HG02973 (cell line): Measurements from ENCODE around the gene MATK.

Experiments
- ATAC-seq: cut with Tn5 transposase; IDR thresholded peaks from one replicate; pipeline ENCODE4 v1.9.1; 2021; ENCODE audit warnings: moderate library complexity; ENCODE audit not compliant: unreplicated experiment

The MATK gene

DNA sequence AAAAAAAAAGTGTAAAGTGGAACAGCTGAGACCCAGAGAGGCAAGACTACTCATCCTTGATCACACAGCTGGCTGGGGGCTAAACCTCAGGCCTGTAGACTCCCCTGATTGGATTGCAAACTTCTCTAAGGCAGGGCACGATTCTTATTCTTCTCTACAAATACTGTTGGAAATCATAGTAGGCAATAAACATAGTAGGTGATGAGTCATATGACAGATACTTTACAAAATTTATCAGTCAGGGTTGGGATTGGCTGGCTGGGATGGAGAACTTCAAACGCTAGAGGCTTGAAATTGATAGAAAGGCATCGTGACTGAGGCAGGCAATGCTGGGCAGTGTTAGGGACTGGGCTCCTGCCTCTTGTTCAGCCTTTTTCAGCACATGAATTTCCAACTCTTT is 5.9 kb upstream of the MATK start:
- no peak for ATAC-seq

DNA sequence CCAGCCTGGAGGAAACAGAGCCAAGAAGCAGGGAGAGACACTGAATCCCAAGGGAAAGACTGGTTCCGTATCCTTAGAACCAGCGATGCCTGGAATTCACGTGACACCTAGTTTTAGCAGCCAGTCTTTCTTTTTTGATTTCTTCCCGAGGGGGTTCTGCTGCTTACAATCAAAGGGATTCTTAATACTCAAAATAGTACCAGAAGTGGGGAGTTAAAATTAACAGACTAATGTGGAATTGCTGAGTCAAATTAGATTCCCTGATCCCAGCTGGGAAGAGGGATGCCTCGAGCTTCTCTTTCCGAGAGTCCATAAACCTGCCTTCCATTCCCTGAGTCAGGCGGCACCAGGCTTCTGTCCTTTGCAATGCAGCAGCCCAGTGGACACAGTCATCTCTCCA is 4.8 kb upstream of the MATK start:
- ATAC-seq = no peak

DNA sequence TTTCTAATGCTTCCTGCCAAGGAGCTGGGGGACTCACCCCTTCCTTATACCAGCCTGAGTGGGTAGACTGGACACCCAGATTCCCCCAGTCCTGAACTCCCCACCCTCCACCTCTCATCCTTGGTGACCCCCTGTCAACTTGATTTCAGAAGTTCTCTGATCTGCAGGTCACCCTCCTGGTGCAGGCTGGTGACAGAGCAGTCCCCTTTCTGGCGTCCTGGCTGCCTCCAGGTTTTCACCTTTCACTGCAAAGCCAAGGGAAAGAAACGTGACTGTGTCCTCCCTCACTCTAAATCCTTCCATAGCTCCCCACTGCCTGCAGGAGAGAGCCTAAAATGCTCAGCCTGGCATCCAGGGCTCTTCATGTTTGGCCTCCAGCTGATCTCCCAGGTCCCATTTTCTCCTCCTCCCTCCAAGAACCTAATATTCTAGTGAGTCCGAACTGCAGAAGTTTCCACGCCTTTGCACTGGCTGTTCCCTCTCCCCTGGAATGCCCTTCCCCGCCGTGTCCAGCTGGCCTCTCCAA is 4.1 kb upstream of the MATK start:
- no peak for ATAC-seq

DNA sequence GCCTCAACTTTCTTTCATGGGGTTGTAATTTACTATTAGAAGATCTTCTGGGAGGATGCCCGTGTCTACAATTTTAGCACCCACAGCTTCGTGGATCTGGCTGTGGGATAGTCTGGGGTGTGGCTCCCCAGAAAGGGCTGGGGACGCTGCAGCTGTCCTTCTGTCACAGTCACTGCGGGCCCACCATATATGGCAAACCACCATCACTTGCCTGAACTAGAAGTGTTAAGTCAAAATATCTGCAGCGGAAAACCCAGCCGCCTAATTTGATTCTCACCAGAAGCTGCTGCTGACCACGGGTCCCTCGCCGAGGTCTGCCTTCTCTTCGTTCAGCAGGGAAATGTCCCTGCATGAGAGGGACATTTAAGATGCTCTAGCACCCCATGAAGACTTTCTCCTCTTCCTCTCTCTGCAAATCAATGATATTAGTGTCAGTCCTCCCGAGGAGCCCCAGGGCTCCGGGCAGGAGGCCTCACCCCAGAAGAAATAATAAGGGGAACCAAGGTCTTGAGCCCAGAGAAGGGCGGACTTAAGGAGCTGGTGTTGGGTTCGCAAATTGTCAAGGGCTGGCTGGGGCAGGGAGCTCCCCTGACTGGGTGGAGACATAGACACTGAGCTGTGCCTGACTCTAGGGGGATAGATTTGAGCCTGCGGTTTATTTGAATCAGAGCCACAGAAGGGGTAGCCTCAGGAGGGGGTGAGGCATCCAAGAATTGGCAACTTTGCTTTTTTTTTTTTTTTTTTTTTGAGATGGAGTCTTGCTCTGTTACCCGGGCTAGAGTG is 3.0 kb upstream of the MATK start:
- ATAC-seq = no peak

DNA sequence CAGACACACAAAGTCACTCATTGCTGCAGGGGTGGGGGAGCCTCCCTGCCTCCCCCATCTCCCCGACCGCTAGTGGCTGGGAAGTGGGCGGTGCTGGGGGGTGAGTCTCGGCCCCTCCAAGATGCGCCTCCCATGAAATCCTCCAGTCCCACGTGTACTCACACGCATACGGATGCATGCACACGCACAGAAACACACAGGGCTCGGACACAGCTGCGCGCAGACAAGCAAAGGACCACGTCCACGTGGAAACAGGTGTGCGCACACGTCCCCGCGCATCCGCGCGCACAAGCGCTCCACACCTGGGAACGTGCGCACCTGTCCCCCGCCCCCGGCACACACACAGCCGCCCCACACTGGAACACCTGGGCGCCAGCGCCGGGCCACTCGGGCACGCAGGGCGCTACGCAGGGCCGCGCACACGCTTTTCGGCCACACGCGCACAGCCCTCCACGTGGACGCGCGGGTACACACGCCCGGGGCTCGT is 687 bp downstream of the MATK start:
- ATAC-seq = no peak

DNA sequence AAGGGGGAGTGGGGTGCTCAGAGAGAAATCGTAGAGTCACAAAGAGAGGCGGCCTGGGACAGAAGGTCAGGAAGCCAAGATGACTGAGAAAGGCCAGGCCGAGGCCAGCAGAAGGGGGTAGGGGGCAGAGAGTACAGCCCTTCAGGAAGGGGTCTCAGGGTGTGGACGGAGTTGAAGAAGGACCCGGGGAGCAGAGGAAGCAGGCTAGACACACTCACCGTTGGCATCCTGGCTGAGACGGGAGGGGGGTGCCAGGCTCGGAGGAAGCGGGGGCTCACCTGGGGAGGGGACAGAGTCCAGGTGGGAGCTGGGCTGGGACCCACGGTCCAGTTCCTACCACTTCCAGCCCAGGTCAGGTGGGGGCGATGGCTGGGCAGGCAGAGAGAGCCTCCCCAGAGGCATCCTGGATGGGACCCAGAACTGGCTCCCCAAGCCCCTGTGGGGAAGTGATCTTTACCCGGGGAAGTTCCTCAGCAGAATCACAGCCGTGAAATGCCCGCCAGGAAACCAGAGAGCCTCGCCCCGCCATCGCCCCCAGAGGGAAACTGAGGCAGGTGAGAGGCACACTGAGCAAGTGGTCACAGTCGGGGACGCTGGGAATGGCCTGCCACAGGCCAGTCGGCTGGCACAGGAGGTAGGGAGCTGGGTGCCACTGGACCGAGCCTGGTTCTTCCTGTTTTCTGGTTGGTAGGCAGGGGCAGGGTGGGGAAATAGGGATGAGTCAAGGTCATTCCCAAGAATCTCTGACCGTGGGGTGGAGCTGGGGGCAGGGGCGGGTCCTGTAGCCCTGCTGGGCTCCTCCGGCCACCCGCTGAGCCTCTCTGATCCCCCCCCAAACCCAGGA is 1.4 kb downstream of the MATK start:
- ATAC-seq = no peak

DNA sequence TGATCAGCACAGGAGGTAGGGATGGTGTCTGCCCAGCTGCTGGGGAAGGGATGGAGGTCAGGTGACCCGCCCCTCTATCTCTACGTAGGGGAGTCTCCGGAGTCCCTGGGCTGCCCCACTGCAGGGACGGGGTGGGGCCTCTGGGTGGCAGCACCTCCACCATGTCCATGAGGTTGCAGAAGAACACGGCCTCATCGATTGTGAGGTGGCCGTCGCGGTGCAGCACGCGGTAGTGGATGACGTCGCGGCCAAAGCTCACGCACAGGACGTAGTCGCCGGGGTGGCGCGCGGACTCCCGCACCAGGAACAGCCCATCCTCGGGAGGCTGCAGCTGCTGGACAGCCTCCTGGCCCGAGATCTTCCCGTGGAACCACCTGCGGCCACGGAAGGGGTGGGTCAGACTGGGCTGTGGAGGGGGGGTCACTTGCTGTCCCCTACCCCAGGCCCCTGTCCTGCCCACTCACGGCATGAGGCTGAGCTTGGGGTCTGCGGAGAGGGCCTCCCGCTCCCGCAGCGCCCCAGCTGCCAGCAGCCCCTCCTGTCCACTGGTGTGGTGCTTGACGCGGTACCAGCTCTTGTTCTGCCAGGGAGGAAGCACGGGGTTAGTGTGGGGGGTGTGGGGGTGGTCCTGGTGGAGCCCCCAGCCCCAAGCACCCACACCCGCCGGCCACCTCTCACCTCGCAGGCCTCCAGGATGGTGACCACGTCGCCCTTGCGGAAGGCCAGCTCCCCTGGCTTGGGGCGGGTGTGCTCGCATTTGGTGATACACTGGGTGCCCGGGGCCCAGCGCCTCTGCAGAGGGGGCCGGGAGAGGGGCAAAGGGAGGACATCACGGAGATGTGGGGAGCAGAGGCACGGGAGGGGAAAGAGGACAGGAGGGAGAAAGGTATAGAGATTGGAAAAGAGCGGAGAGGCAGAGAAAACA is 2.3 kb downstream of the MATK start:
- ATAC-seq = no peak

DNA sequence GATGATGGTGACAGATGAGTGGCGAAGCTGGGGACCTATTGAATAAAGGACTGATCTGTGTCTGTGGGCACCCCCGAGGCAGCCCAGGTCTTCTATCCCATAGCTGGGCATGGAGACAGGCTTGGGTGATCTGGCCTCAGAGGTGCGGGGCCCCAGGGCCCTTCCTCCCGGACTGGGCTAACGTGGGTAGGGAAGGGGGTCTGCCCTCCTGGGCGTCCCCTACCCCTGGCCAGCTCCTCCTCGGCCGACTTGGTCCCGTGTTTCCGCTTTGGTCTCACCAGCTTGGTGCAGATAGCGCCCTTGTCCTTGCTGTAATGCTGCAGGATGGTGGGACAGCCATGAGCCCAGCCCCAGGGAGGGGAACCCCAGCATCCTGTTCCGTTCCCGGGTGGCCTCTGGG is 3.3 kb downstream of the MATK start:
- no peak for ATAC-seq

DNA sequence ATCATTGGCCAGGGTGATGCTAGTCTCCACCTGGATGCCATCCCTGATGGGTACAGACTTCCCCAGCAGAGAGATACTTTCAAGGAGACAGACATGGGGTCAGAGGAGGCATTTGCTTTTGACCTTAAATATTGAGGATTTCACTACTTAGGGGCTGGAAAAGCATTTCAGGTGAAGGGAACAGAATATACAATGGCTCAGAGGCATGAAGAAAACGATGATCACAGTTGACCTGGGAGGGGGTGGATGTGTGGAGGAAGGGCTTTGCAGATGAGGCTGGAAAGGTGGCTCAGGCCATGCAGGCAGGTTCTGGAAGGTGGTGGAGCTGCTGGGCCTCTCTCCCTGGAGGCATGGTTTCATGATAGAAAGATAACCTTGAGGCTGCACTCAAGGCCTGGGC is 3.9 kb downstream of the MATK start:
- ATAC-seq = no peak

DNA sequence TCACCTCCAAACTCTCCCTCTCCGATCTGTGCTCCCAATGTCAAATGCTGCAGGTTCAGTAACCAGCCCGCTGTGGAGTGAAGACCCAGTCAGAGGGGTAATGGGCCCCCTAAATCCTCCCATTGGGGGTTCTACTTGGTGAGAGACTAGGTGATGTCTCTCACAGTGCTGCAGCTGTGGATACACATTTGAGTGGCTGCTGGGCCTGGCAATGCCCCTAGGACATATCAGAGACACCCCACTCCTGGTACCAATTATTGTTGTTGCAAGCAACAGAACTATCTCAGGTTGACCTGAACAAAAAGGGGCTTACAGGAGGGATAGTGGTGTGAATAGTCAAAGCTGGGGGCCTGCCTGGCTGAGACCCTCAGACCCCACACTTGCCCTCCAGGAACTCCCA is 4.6 kb downstream of the MATK start:
- ATAC-seq = no peak

DNA sequence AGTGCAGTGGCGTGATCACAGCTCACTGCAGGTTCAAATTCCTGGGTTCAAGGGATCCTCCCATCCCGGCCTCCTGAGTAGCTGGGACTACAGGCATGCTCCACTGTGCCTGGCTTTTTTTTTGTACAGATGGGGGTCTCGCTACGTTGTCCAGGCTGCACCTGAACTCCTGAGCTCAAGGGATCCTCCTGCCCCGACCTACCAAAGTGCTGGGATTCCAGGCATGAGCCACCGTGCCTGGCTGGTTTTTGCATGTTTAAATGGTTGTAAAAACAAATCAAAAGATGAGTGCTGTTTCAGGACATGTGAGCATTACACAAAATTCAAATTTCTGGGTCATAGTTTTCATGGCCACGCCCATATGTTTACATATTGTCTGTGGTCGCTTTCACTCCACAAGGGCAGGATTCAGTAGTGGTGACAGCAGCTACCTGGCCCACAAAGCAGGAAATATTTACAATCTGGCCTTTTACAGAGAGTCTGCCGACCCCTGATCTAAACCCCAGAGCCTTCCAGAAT is 5.3 kb downstream of the MATK start:
- no peak for ATAC-seq

DNA sequence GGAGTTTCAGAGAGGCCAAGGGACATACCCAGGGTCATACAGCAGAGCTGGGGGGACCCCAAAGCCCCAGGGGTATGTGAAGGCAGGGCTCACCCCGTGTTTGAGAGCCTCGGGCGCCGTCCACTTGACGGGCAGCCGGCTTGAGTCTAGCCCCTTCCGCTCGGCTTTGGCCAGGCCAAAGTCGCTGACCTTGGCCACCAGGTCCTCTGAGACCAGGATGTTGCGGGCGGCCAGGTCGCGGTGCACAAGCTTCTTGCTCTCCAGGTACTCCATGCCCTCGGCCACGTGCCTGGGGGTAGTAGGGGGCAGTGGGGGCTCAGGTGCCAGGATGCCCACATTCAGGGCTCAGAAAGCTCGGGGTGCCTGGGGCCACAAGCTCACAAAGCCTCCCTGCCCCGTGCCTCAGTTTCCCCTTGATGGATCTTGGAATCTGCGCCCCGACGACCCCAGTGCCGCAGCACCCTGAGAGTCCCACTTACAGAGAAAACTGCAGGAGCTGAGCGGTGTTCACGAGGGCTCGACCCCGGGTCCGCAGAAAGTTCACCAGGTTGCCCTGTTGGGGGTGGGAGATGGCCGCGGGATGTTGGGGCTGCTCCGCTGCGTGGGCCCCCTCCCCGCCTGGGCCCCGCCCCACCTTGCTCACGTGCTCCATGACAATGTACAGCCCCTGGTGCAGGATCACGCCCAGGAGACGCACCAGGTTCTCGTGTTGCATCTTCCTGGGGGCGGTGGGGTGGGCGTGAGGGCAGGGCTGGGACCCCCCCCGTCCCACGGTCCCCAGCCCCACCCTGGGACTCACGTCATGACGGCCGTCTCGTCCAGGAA is 7.1 kb downstream of the MATK start:
- ATAC-seq = no peak

DNA sequence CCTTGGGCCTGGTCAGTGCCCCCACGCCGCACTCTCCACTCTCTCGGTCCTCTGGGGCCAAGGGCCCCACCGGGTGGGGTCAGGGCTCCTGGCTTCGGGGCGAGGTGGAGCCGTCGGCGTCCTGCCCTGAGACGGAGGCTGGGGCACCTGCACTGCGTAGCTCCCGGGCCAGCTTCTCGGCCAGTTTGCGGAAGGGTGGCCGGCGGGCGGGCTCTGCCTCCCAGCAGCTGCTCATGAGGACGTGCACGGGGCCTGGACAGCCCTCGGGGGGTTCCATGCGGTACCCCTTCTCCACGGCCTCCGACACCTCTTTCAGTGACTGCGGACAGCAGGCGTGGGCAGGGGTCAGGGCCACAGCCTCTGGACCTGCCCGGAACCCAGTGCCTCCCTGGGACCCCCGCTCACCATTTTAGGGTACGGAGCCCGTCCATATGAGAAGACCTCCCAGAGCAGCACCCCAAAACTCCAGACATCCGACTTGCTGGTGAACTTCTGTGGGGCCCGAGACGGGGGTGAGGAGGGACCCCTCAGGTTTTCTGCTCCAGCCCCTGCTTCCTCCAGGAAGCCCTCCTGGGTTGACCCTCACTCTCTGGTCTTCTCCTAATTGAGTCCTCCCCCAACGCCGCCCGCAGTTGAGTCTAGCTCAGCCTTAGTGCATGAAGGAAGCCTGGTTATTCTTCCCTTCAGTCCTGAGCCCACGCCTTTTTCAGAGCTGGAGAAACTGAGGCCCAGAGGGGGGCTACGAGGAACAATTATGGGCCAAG is 7.9 kb downstream of the MATK start:
- ATAC-seq = no peak

DNA sequence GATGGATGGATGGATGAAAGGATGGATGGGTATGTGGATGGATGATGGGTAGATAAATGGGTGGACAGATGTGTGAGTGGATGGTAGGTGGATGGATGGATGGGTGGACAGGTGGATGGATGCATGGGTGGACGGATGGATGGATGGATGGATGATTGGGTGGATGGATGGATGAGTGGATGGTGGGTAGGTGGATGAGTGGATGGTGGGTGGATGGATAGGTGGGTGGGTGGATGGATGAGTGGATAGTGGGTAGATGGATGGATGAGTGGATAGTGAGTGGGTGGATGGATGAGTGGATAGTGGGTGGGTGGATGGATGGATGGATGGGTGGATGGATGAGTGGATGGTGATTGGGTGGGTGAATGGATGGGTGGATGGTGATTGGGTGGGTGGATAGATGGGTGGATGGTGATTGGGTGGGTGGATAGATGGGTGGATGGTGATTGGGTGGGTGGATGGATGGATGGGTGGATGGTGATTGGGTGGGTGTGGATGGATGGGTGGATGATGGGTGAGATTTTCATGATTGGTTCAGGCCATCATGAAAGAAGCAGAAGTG is 9.6 kb downstream of the MATK start:
- ATAC-seq = no peak

DNA sequence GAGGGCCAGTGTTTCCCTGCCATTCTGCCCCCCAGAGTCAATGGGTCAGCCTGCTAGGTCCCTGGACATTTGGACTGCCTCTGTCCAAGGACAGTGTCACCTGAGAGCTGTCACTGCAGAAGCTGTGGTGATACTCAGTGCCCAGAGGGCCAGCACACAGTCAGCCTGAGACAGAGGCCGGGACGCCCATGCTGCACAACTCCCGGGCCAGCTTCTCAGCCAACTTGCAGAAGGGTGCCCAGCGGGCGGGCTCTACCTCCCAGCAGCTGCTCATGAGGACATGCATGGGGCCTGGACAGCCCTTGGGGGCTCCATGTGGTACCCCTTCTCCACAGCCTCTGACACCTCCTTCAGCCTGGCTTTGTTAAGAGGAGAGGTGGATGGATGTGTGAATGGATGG is 10.3 kb downstream of the MATK start:
- ATAC-seq = no peak

DNA sequence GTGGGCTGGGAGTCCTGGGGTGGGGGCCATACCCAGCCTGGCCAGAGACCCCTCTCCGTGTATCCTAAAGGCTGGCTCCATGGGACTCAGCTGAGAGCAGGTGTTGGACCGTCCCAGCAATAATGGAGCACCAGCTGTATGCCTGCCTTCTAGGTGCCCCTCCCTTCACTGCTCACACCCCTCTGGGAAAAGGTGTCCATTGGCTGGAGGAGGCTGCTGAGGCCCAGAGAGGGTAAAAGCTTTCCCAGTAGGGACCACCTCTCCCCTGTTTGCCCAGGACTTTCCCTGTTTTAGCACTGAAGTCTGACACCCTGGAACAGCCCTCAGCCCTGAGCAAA is 10.8 kb downstream of the MATK start:
- no peak for ATAC-seq

DNA sequence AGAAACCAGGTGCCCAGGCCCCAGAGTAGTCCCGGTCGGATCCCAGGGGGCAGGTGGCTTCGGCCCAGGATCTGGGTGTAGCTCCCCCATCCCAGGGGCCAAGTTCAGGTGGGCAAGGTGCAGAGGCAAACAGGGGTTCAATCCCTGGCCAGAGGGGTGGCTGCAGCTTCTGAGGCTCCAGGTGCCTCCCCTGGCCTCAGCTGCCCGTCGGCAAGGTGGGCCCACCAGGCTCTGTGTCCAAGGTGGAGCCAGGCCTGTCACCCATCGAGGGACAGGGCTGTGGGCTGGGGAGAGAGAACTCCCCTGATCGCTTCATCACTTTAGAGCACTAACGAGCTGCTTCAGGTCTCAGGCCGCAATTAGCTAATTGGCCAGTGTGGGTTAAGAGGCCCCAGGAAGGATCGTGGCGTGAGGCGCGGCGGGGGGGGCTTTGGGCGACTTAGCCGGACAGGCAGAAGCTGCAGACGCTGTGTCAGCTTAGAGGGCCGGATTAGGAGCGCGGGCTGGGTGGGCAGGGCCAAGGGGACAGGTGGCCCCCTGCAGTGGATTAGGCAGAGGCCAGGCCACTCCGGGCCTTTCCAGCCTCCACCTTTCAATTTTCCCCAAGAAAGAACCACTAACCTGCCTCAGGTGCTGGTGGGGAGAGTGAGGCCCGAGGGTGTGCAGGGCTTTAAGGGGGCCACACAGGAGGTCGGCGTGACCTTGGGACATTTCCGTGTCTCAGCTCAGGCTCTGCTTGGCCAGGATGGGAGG is 11.4 kb downstream of the MATK start:
- ATAC-seq = no peak

DNA sequence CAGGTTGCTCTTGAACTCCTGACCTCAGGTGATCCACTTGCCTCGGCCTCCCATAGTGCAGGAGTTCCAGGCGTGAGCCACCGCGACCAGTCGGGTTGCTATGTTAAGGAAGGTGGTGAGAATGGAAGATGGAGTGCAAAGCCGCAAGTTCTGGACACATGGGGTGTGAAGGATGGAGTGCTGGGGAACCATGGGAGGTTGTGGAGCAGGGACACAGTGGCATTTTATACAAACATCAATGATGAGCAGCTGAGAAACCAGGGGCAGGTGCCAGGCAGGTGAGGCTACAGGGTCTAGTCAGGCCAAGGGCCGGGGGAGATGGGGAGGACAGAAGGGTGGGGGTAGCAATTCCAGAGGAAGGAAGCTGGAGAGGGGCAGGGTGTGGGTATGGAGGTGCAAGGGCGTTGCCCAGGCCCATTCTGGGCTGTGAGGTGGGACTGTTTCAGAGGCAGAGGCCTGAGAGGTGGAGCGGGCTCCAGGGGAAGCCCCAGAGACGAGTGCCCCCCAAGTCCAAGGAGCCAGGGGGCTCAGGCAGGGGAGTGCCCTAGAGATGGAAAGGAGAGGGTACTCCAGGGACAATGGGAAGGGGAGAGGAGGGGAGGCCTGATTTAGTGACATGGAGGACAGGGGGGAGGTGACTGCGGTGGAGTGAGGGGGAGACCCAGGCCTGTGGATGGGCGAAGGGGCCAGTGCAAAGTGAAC is 12.2 kb downstream of the MATK start:
- ATAC-seq = no peak
